CD4-positive, alpha-beta T cell treated with Interferon gamma for 1 hour (primary cell): ENCODE data around the gene PRIM2.
"Not testable (repeated sequence)": the region's sequence is repeated elsewhere in the genome, so short reads cannot be mapped to it uniquely, and the experiment has no call there.

ENCODE experiments used
- DNase-seq: peaks from one replicate; pipeline ENCODE4 v3.0.0-alpha.2; 2020

The PRIM2 gene

GRCh38 chr6:57449496-57450066 lies 132.2 kb downstream of the PRIM2 start:
- not testable (repeated sequence) for DNase-seq

GRCh38 chr6:57459781-57460180 lies 142.4 kb downstream of the PRIM2 start:
- not testable (repeated sequence) for DNase-seq

GRCh38 chr6:57461022-57461421 lies 143.6 kb downstream of the PRIM2 start:
- not testable (repeated sequence) for DNase-seq

GRCh38 chr6:57463809-57464208 lies 146.4 kb downstream of the PRIM2 start:
- not testable (repeated sequence) for DNase-seq

- DNase-seq, result not testable (repeated sequence)
Observed at GRCh38 chr6:57465968-57466367, 148.5 kb downstream of the PRIM2 start.

- no peak for DNase-seq
Observed at GRCh38 chr6:57469072-57469471, 151.6 kb downstream of the PRIM2 start.

- DNase-seq, result not testable (repeated sequence)
Observed at GRCh38 chr6:57470148-57470547, 152.7 kb downstream of the PRIM2 start.

GRCh38 chr6:57471314-57471864 lies 154.0 kb downstream of the PRIM2 start:
- not testable (repeated sequence) for DNase-seq

GRCh38 chr6:57472861-57473362 lies 155.5 kb downstream of the PRIM2 start:
- not testable (repeated sequence) for DNase-seq

- DNase-seq, result not testable (repeated sequence)
Observed at GRCh38 chr6:57474862-57475475, 157.5 kb downstream of the PRIM2 start.

- not testable (repeated sequence) for DNase-seq
Observed at GRCh38 chr6:57475656-57476055, 158.2 kb downstream of the PRIM2 start.

GRCh38 chr6:57480194-57480593 lies 162.8 kb downstream of the PRIM2 start:
- DNase-seq, result not testable (repeated sequence)

- not testable (repeated sequence) for DNase-seq
Observed at GRCh38 chr6:57481121-57481520, 163.7 kb downstream of the PRIM2 start.

GRCh38 chr6:57482471-57482870 lies 165.0 kb downstream of the PRIM2 start:
- not testable (repeated sequence) for DNase-seq

GRCh38 chr6:57486494-57487081 lies 169.2 kb downstream of the PRIM2 start:
- DNase-seq, result not testable (repeated sequence)

GRCh38 chr6:57488551-57488950 lies 171.1 kb downstream of the PRIM2 start:
- not testable (repeated sequence) for DNase-seq

- not testable (repeated sequence) for DNase-seq
Observed at GRCh38 chr6:57489887-57490286, 172.5 kb downstream of the PRIM2 start.

- not testable (repeated sequence) for DNase-seq
Observed at GRCh38 chr6:57491795-57492194, 174.4 kb downstream of the PRIM2 start.

GRCh38 chr6:57496251-57496650 lies 178.8 kb downstream of the PRIM2 start:
- DNase-seq, result not testable (repeated sequence)

- DNase-seq, result not testable (repeated sequence)
Observed at GRCh38 chr6:57500368-57501021, 183.1 kb downstream of the PRIM2 start.

GRCh38 chr6:57502387-57502786 lies 185.0 kb downstream of the PRIM2 start:
- not testable (repeated sequence) for DNase-seq

GRCh38 chr6:57505251-57505650 lies 187.8 kb downstream of the PRIM2 start:
- not testable (repeated sequence) for DNase-seq

GRCh38 chr6:57510390-57510789 lies 193.0 kb downstream of the PRIM2 start:
- DNase-seq, result not testable (repeated sequence)
